Smooth muscle cell (in vitro differentiated cells): ENCODE data around the gene NRL. TPM values are rescaled to one million over a fixed set of nuclear protein-coding genes. Genes with fewer than 3 reads are reported as not detected.

Experiments used
- DNase-seq: peaks from one replicate; lab custom pipeline; 2025; ENCODE audit not compliant: unreplicated experiment; lab: John Stamatoyannopoulos, UW
- H2AFZ ChIP-seq: fragments of 200-600 bp; sonication (generic); 2 replicates; pipeline ENCODE4 v1.6.0; 2016; ENCODE audit warnings: antibody characterized with exemption, low read depth, mild to moderate bottlenecking
- H3F3A ChIP-seq: fragments of 200-600 bp; sonication (generic); 2 replicates; pipeline ENCODE4 v1.6.0; 2017; ENCODE audit warnings: antibody characterized with exemption, low read depth
- H3K27ac ChIP-seq: fragments of 200-600 bp; sonication (generic); 2 replicates; pipeline ENCODE4 v1.5.1; 2016; ENCODE audit warnings: low read depth, mild to moderate bottlenecking
- H3K27me3 ChIP-seq: fragments of 200-600 bp; sonication (generic); 2 replicates; pipeline ENCODE4 v1.6.1; 2016; ENCODE audit warnings: low read depth, mild to moderate bottlenecking
- H3K36me3 ChIP-seq: fragments of 200-600 bp; sonication (generic); 2 replicates; pipeline ENCODE4 v1.5.1; 2016; ENCODE audit warnings: low read depth
- H3K4me1 ChIP-seq: fragments of 200-600 bp; sonication (generic); 2 replicates; pipeline ENCODE4 v1.5.1; 2016; ENCODE audit warnings: low read depth
- H3K4me2 ChIP-seq: fragments of 200-600 bp; sonication (generic); 2 replicates; pipeline ENCODE4 v1.6.0; 2016; ENCODE audit warnings: mild to moderate bottlenecking
- H3K4me3 ChIP-seq: fragments of 200-600 bp; sonication (generic); 2 replicates; pipeline ENCODE4 v1.5.1; 2016; ENCODE audit warnings: mild to moderate bottlenecking
- H3K79me2 ChIP-seq: fragments of 200-600 bp; sonication (generic); 2 replicates; pipeline ENCODE4 v1.6.0; 2016; ENCODE audit warnings: low read depth, mild to moderate bottlenecking
- H3K9ac ChIP-seq: fragments of 200-600 bp; sonication (generic); 2 replicates; pipeline ENCODE4 v1.6.0; 2016; ENCODE audit warnings: low read depth
- H3K9me3 ChIP-seq: fragments of 200-600 bp; sonication (generic); replicated peaks from 2 replicates; pipeline ENCODE4 v1.5.1; 2016; ENCODE audit warnings: low read depth
- H4K20me1 ChIP-seq: fragments of 200-600 bp; sonication (generic); 2 replicates; pipeline ENCODE4 v1.6.0; 2016; ENCODE audit warnings: low read depth
- CTCF ChIP-seq: fragments of 200-600 bp; sonication (generic); IDR thresholded peaks from 2 replicates; pipeline ENCODE4 v1.5.1; 2017; ENCODE audit warnings: borderline replicate concordance, mild to moderate bottlenecking, antibody characterized with exemption; ENCODE audit not compliant: insufficient read depth, poor library complexity, severe bottlenecking
- WGBS: methylation state at CpG from one replicate; pipeline ENCODE4 v1.1.7; 2016; ENCODE audit warnings: low lambda C conversion rate; 5-methylcytosine and 5-hydroxymethylcytosine counted together
- polyA plus RNA-seq: library from polyadenylated mRNA; unstranded; fragments of >200 nt; fragmentation: Nextera tagmentation; extraction: Ambion mirVana; gene quantifications from 2 replicates; pipeline ENCODE4 v1.2.1, GENCODE V29; 2016
- total RNA-seq: library from RNA; depleted of rRNA; stranded (reverse); fragments of >200 nt; gene quantifications from 2 replicates; pipeline ENCODE4 v1.2.3, GENCODE V29; 2014

Gene NRL
- total and polyA plus RNA-seq, 2 experiments from 2014 or later: 1.3 to 1.9 TPM

GRCh38 chr14:24092505-24093206 lies 22.1 kb downstream of the NRL start:
- no peak overlapping the region for H3K27ac ChIP-seq
- H4K20me1 ChIP-seq: no peaks in the 10 kb centered on the region
- H3K9ac ChIP-seq: no peak overlapping the region
- no peak for TF ChIP-seq CTCF
- H3K9me3 ChIP-seq: no peaks in the 10 kb centered on the region
- no peak overlapping the region for H2AFZ ChIP-seq
- no peak overlapping the region for H3K4me2 ChIP-seq
- no peak for DNase-seq
- H3K79me2 ChIP-seq: peaks cover 15% of the 10 kb centered on the region
- no peaks in the 10 kb centered on the region for H3K27me3 ChIP-seq
- H3K4me1 ChIP-seq: peaks cover 9% of the 10 kb centered on the region
- no peaks in the 10 kb centered on the region for H3K36me3 ChIP-seq
- 84% methylated on average over 4 of the region's 4 CpGs for WGBS
- no peaks in the 10 kb centered on the region for H3F3A ChIP-seq
- no peak overlapping the region for H3K4me3 ChIP-seq

GRCh38 chr14:24092110-24092504 lies 22.6 kb downstream of the NRL start:
- H4K20me1 ChIP-seq: no peaks in the 10 kb centered on the region
- no peaks in the 10 kb centered on the region for H3K9me3 ChIP-seq
- no peaks in the 10 kb centered on the region for H3K27me3 ChIP-seq
- H2AFZ ChIP-seq: no peak overlapping the region
- DNase-seq: no peak
- H3K36me3 ChIP-seq: no peaks in the 10 kb centered on the region
- no peak overlapping the region for H3K4me2 ChIP-seq
- peaks cover 15% of the 10 kb centered on the region for H3K79me2 ChIP-seq
- H3K4me1 ChIP-seq: peaks cover 9% of the 10 kb centered on the region
- H3K27ac ChIP-seq: no peak overlapping the region
- no peak overlapping the region for H3K9ac ChIP-seq
- TF ChIP-seq CTCF: no peak
- H3F3A ChIP-seq: no peaks in the 10 kb centered on the region
- H3K4me3 ChIP-seq: no peak overlapping the region

- H3K4me1 ChIP-seq: peaks cover 4% of the 10 kb centered on the region
- no peaks in the 10 kb centered on the region for H3K79me2 ChIP-seq
- no peaks in the 10 kb centered on the region for H3F3A ChIP-seq
- no peak overlapping the region for H3K9ac ChIP-seq
- no peak overlapping the region for H3K4me3 ChIP-seq
- no peak overlapping the region for H2AFZ ChIP-seq
- 89% methylated on average over 5 of the region's 6 CpGs for WGBS
- no peaks in the 10 kb centered on the region for H3K27me3 ChIP-seq
- no peak overlapping the region for H3K27ac ChIP-seq
- H3K36me3 ChIP-seq: no peaks in the 10 kb centered on the region
- H3K9me3 ChIP-seq: no peaks in the 10 kb centered on the region
- H4K20me1 ChIP-seq: no peaks in the 10 kb centered on the region
- no peak for DNase-seq
- no peak for TF ChIP-seq CTCF
- no peak overlapping the region for H3K4me2 ChIP-seq
Measured at GRCh38 chr14:24089890-24090289, 24.9 kb downstream of the NRL start.

- Histone ChIP-seq H3K27ac (no peak overlapping the region), H3K4me2 (no peak overlapping the region), H3K4me3 (no peak overlapping the region), H2AFZ (no peak overlapping the region), H3K36me3 (no peaks in the 10 kb centered on the region), H3K9ac (no peak overlapping the region), H3F3A (no peaks in the 10 kb centered on the region), H3K79me2 (no peaks in the 10 kb centered on the region), H3K9me3 (no peaks in the 10 kb centered on the region), H4K20me1 (no peaks in the 10 kb centered on the region), H3K4me1 (peaks cover 3% of the 10 kb centered on the region), H3K27me3 (no peaks in the 10 kb centered on the region)
- TF ChIP-seq CTCF: no peak
- DNase-seq: no peak
- 91% methylated on average over 2 of the region's 2 CpGs for WGBS
Measured at GRCh38 chr14:24088095-24088494, 26.7 kb downstream of the NRL start.
